HG03108 (cell line): ENCODE measurements around the gene LCTL.
"Not testable (repeated sequence)": the region's sequence is repeated elsewhere in the genome, so short reads cannot be mapped to it uniquely, and the experiment has no call there.

Experiments used
- ATAC-seq: cut with Tn5 transposase; IDR thresholded peaks from one replicate; pipeline ENCODE4 v1.9.1; 2021; ENCODE audit warnings: moderate library complexity; ENCODE audit not compliant: unreplicated experiment

The LCTL gene

GRCh38 chr15:66503780-66504562 lies 61.8 kb downstream of the LCTL start:
- no peak for ATAC-seq

DNA sequence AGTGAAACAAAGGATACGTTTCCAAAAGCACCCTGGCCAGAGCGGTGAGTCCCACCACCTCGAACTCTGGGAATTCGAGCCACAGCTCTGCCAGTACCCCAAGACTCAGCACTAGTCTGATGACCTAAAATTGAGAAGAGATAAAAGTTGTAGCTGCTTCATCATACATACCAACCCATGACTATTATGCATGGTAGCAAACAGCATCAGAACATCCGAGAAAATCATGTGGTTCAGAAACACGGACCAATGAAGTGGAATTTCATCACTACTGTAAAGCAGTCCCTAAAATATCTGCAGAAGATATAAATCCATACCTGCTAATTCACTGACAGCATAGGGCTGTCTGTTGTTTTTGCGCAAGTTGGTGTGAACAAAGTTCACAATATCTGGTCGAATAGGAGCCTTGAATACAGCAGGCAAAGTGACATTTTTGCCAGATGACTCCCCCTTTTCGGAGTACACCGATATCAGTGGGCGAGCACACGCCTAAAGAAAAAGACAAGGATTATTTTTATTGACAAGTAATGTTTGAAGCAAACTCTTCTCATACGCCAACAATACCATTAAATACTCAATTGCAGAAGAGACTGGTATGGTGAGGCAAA lies 62.7 kb downstream of the LCTL start:
- ATAC-seq = not testable (repeated sequence)

GRCh38 chr15:66502491-66502890 lies 63.3 kb downstream of the LCTL start:
- ATAC-seq = no peak

DNA sequence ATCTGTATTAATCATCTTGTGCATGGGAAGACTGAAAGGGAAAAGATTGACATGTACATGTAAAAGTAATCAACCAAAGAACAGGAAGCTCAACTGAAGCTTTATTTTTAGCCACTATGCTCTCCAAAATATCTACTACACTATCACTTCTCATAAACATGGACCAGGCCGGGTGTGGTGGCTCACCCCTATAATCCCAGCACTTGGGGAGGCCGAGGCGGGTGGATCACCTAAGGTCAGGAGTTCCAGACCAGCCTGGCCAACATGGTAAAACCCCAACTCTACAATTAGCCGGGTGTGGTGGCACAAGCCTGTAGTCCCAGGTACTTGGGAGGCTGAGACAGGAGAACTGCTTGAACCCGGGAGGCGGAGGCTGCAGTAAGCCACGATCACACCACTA lies 65.5 kb downstream of the LCTL start:
- ATAC-seq = not testable (repeated sequence)

DNA sequence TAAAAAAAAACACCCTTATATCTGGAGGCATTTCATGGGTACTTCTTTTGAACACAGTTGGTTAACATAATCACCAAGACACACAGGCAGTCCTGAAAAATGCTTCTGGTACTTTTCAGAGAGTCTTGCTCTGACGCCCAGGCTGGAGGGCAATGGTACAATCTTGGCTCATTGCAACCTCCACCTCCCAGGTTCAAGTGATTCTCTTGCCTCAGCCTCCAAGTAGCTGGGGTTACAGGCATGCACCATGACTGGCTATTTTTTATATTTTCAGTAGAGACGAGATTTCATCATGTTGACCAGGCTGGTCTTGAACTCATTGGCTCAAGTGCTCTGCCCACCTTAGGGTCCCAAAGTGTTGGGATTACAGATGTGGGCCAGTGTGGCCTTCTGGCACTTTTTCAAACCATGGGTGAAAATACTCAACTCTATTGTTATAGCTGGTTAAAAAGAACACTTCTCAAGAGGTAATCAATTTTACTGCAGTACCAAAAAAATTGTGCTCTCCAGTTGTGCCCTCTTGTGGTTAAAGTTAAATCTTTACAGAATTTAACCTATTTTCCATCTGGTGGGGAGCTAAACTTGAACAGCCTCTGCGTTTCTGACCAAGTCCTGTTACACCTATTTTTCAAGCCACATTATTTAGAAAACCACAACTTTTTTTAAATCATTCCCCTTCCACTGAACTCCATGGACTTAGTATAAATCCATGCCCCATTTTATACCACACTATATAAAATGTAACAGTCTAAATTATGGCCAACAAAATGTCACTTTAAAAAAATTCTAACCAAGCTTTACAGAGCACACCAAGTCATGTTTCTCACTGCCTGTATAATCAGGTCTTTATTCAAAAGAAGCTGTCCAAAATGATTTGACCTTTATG lies 67.1 kb downstream of the LCTL start:
- no peak for ATAC-seq
